ENCODE measurements around the gene AZU1. TPM values are rescaled to one million over a fixed set of nuclear protein-coding genes. Genes with fewer than 3 reads are reported as not detected.

AZU1 gene
- total RNA-seq, 1 experiment from 2014 or later = 1.6 TPM

DNA sequence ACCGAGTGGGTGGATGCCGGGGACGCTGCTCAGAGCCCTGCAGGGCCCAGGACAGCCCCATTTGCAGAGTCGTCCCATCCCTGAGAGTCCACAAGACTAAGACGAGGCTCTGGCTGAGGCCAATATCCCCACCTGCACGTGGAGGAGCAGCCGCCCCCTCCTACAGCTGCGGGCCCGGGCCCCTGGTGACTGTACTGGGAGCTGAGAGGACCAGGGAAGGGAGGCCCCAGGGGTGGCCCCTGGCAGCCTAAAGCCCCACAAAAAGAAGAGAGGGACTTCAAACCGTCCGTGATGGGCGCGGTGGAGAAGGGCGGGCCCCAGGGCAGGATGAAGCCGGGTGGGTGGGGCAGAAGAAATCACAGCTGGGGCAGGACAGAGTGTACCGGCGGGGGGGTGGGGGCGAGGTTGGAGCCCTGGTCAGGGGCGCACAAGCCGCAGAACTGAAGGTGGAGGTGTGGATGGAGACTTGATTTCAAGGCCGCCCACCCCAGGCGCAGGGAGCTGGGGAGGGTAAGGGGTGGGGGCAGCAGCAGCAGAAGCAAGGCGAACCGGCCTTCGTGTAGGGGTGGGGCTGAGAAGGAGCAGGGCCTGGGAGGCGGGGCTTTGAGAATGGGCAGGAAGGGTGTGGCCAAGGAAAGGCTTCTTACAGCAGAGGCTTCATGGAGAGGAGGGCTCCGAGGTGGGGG lies 44.8 kb downstream of the AZU1 start:
- H3K27me3 ChIP-seq (ENCODE audit: insufficient read depth, low read length) = no peaks in the 10 kb centered on the region
- H2BK15ac ChIP-seq (ENCODE audit: low read depth, low read length) = no peak overlapping the region
- no peak overlapping the region for H3K23ac ChIP-seq (ENCODE audit: insufficient read length, low read depth, low read length)
- H2AK5ac ChIP-seq (ENCODE audit: insufficient read length, low read length) = no peak overlapping the region
- peaks cover 6 to 7% of the 10 kb centered on the region in 2 experiments for H3K9me3 Mint-ChIP-seq
- WGBS (ENCODE audit: extremely low coverage, insufficient read length, low lambda C conversion rate) = no CpG with 5 or more reads among the region's 27 CpGs
- H3K4me3 Mint-ChIP-seq = peak overlapping the region; percentile 42 to 59; a peak in 4 of 5 replicates
- H3K4ac ChIP-seq (ENCODE audit: low read depth, low read length) = no peak overlapping the region
- no peak overlapping the region for H2BK12ac ChIP-seq (ENCODE audit: insufficient read length, low read depth, low read length)
- H2AFZ ChIP-seq (ENCODE audit: low read length) = no peak overlapping the region
- no peak overlapping the region for H2BK120ac ChIP-seq (ENCODE audit: low read depth, low read length, poor library complexity, severe bottlenecking)
- no peak overlapping the region for H4K5ac ChIP-seq (ENCODE audit: insufficient read length, low read depth, low read length)
- TF ChIP-seq, protein P1, sequence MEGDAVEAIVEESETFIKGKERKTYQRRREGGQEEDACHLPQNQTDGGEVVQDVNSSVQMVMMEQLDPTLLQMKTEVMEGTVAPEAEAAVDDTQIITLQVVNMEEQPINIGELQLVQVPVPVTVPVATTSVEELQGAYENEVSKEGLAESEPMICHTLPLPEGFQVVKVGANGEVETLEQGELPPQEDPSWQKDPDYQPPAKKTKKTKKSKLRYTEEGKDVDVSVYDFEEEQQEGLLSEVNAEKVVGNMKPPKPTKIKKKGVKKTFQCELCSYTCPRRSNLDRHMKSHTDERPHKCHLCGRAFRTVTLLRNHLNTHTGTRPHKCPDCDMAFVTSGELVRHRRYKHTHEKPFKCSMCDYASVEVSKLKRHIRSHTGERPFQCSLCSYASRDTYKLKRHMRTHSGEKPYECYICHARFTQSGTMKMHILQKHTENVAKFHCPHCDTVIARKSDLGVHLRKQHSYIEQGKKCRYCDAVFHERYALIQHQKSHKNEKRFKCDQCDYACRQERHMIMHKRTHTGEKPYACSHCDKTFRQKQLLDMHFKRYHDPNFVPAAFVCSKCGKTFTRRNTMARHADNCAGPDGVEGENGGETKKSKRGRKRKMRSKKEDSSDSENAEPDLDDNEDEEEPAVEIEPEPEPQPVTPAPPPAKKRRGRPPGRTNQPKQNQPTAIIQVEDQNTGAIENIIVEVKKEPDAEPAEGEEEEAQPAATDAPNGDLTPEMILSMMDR (conservative IDR thresholded peaks at IDR 0.05) = no peak
- H3K14ac ChIP-seq (ENCODE audit: insufficient read depth, low read length) = no peak overlapping the region
- H3K36me3 Mint-ChIP-seq (ENCODE audit: insufficient read depth in 1 of 3, low read depth in 3 of 3) = peaks cover 27 to 61% (median 43%) of the 10 kb centered on the region in 3 experiments
- no peak overlapping the region for H4K91ac ChIP-seq (ENCODE audit: insufficient read length, low read depth, low read length)
- peaks cover 4 to 14% of the 10 kb centered on the region in 2 experiments for H3K4me1 Mint-ChIP-seq
- DNase-seq = peak; percentile 94
- H2BK5ac ChIP-seq (ENCODE audit: insufficient read length, low read length) = no peak overlapping the region
- no peak overlapping the region for H3K18ac ChIP-seq (ENCODE audit: insufficient read length, low read depth, low read length)
- H3K9ac ChIP-seq (ENCODE audit: extremely low read depth, insufficient read length, low read length) = no peak overlapping the region
- no peak overlapping the region for H2BK20ac ChIP-seq (ENCODE audit: low read depth, low read length, poor library complexity, severe bottlenecking)
- H3K23me2 ChIP-seq (ENCODE audit: insufficient read length, low read depth, low read length, poor library complexity, severe bottlenecking) = no peaks in the 10 kb centered on the region
- H4K8ac ChIP-seq (replicated peaks; ENCODE audit: insufficient read length, low read depth, low read length) = no peak overlapping the region
- no peaks in the 10 kb centered on the region for H3K4me1 ChIP-seq (ENCODE audit: insufficient read depth, low read length)
- no peak overlapping the region for H3K27ac ChIP-seq (ENCODE audit: insufficient read length, low read depth, low read length)
- peak overlapping the region in 2 of 3 experiments; percentile 32 to 49; a peak in 3 of 7 replicates for H3K27ac Mint-ChIP-seq
- no peaks in the 10 kb centered on the region for H3K79me1 ChIP-seq (ENCODE audit: insufficient read depth, low read depth, low read length, poor library complexity, severe bottlenecking)
- H3K79me2 ChIP-seq (ENCODE audit: insufficient read depth, low read length) = no peaks in the 10 kb centered on the region
- no peak overlapping the region for H3K56ac ChIP-seq (ENCODE audit: insufficient read length, low read depth, low read length)
- no peaks in the 10 kb centered on the region for H3K9me3 ChIP-seq (ENCODE audit: control insufficient read depth, low read depth, low read length)
- peak overlapping the region; percentile 6 for H3K4me2 ChIP-seq (ENCODE audit: insufficient read depth, insufficient read length, low read length)
- no peaks in the 10 kb centered on the region for H4K20me1 ChIP-seq (ENCODE audit: control insufficient read depth, insufficient read depth, insufficient read length)
- H3K27me3 Mint-ChIP-seq (ENCODE audit: low read depth) = no peaks in the 10 kb centered on the region; the same call in 1 of the 2 replicates
- no peak overlapping the region for H3T11ph ChIP-seq (ENCODE audit: low read length)
